NCI-H2107 treated with DMSO at 0.1 percent for 48 hours (cell line): ENCODE measurements around the gene LTB4R2.
"Not testable (repeated sequence)": the region's sequence is repeated elsewhere in the genome, so short reads cannot be mapped to it uniquely, and the experiment has no call there.

ENCODE experiments used
- DNase-seq: peaks from one replicate; lab custom pipeline; 2025; ENCODE audit not compliant: unreplicated experiment; lab: John Stamatoyannopoulos, UW

The LTB4R2 gene

GRCh38 chr14:24338843-24339242 is 28.9 kb downstream of the LTB4R2 start:
- no peak for DNase-seq

- no peak for DNase-seq
Observed at GRCh38 chr14:24339284-24340151, 29.6 kb downstream of the LTB4R2 start, which contains the start of gene RIPK3. RIPK3 (minus strand) TSS chr14:24339991; CDS start chr14:24339826, 165 bp downstream.

DNA sequence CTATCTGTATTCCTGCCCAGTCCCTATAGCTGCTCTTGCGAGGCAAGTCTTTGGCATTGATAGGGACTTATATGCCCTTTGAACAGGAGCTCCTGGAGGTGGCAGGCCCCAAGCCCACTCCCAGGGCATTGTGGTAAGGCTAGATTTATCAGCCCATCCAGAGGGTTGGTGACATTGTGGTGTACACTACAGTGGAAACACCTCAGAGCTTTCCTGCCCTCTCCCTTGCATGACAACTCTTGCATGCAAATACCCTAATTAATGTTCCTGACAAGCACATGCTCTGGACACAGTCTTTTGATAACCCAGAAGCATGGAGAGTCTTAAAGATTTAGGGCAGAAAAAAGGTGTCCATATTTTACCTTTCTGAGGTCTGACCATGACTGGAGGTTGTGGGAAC is 30.7 kb downstream of the LTB4R2 start:
- DNase-seq = no peak

- DNase-seq = no peak
Observed at GRCh38 chr14:24342889-24343288, 32.9 kb downstream of the LTB4R2 start.

GRCh38 chr14:24343795-24344660 is 34.1 kb downstream of the LTB4R2 start:
- no peak for DNase-seq

DNA sequence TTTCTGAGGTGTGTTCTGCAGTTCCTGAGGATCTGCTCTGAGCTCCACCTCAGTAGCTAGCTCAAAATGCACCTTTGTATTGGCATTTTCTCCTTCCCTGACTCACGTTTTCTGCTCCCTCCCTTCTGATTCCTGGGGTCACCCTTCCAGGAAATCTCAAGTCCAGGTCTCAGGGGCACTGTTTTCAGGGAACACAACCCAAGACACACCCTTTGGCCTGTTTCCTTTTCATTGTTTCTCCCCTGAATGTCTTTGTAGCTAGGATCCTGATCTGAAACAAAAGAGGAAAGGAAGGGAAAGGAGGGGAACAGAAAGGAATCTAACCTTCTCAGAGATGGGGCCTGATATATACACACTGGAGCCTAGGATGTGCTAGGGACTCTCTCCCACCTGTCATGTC is 37.2 kb downstream of the LTB4R2 start:
- DNase-seq = no peak

- no peak for DNase-seq
Observed at GRCh38 chr14:24348186-24348585, 38.2 kb downstream of the LTB4R2 start.

DNA sequence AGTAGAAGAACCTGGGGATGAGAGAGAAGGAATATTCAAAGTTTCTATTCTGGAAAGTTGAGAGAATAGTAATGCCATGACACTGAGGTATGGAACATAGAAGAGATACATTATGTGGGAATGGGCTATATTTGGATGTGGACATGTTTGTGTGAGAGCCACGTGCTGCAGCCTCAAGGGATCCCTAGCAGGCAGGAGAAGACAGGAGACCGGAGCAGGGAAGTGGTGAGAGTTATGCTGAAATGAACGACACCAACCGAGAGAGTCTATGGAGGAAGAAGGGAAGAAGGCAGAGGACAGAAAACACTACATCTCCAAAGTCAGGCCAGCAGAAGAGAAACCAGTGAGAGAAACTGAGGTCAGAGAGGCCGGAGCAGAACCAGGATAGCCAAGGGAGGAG is 39.8 kb downstream of the LTB4R2 start:
- DNase-seq = no peak

- DNase-seq = no peak
Observed at GRCh38 chr14:24351517-24351916, 41.6 kb downstream of the LTB4R2 start.

- DNase-seq = no peak
Observed at GRCh38 chr14:24353559-24354481, 43.9 kb downstream of the LTB4R2 start.

DNA sequence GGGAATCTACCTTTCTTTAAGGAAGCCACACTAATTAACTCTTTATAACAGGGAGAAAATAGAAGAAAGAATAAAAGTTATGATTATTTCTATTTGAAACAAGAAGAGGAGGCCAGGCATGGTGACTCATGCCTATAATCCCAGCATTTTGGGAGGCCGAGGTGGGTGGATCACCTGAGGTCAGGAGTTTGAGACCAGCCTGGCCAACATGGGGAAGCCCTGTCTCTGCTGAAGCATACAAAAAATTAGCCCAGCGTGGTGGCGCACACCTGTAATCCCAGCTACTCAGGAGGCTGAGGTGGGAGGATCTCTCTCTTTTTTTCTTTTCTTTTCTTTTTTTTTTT is 44.5 kb downstream of the LTB4R2 start:
- DNase-seq = not testable (repeated sequence)

DNA sequence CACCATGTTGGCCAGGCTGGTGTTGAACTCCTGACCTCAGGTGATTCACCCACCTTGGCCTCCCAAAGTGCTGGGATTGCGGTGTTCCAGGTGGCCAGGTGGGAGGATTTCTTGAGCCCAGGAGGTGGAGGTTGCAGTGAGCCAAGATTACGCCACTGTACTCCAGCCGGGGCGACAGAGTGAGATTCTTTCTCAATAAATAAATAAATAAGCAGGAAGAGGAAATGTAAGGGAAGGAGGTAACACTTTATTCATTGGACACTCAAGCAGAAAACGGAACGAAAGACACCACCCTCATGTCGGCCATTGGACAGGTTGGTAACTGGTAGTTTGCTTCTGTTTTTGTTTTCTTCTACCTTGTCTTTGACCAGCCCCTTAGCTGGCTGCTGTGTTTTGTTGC is 45.1 kb downstream of the LTB4R2 start:
- DNase-seq = no peak

DNA sequence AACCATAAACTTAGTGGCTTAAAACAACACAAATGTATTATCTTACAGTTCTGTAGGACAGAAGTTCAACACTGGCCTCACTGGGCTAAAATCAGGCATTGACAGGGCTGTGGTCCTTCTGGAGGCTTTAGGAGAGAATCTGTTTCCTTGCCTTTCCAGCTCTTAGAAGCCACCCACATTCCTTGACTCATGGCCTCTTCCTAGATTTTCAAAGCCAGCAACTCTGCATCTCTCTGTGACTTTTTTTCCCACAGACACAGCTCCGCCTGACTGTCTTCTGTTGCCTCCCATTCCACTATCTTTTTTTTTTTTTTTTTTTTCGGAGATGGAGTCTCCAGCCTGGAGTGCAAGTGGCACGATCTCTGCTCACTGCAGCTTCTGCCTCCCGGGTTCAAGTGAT is 46.3 kb downstream of the LTB4R2 start:
- DNase-seq = no peak

- DNase-seq = no peak
Observed at GRCh38 chr14:24360281-24360680, 50.3 kb downstream of the LTB4R2 start.

DNA sequence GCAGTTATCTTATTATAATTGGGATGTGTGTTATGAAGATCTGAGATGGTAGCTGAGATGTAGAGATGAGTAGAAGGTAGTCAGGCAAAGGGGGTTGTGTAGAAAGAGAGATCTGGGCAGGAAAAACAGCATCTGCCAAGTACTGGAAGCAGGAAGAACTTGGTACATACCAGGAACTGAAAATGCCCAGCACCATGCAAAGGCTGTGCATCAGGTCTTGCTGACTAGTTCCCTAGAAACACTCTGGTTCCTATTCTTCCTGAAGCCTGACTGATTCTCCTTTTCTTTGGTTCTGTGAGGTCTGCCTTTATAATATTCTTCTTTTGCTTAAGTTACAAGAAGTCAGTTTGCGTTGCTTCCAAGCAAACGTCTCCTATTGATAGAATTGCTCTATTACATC is 51.4 kb downstream of the LTB4R2 start:
- no peak for DNase-seq
